Stimulated activated naive CD4-positive, alpha-beta T cell treated with Interleukin-2 at 50 U/mL for 16 hours (primary cell): ENCODE results near the gene POU6F2.

ENCODE experiments used
- DNase-seq: peaks from one replicate; lab custom pipeline; 2025; lab: John Stamatoyannopoulos, UW

The POU6F2 gene

DNA sequence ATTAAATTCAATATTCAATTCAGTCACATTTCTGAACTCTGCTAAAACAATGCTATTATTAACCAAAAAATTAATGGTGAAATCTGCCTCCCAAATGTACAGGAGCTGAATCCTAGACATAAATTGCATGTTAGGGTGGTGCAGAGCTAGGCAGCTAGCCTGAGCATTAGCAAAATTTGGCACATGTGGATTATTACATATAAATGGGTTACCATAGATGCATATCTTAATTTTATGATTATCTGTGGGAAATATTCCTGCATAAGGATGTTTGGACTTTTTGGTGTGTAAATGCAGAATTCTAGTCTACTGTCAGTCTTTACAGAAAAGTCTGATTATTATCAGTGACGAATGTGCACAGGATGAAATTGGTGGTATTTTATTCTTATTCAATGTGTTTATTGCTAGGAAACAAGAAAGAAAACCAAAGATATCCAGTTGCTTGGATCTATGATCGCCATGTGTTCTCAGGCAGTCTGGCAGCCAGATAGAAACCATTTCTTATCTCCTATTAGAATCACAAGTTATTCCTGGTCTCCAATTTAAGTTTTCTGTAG is 150.7 kb downstream of the POU6F2 start:
- DNase-seq: no peak

DNA sequence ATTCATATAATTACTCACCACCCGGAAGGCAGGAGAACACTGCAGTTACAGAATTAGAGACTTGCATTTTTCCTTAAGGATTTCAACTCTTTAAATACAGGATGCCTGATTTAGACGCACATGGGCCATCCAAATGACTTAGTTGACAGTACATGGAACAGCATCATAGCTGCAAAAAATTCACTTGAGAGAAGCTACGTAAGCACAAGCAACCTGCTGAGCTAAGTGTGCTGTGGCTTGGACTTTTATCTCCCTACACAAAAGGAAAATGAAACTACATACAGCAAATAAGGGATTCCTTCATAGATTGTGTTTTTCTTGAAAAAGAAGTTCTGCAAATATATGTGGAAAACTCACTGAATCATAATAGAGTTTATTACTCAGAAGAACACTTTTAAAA is 152.6 kb downstream of the POU6F2 start:
- DNase-seq: no peak

DNA sequence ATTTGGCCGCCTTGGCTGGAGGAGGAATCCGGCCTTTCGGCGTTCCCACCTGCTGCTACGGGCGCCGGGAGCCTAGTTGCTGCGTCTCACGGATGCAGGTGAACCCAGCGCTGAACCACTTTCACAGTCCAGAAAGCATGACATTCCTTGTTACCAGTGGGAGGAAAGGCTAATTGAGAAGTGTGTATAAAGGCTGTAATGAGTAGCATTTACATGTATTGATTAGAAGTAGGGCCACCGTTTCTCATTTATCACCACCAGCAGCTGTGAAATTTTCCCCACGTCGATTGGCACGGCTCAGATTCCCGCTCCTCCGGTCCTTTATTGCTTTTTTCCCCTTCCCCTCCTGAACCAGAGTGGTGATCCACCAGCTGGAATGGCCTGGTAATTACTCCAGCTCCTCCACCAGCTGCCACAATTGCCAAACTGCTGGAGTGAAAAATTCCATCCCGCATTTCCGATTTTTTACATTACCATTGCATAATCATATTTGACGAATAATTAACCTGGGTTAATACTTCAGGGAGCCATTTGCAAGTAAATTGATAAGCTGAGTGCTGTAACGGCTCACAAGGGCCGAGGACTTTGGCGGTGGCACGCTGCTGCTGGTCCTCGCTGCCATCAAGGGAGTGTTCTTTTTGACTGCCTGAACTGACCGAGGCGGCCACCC is 153.3 kb downstream of the POU6F2 start:
- no peak for DNase-seq

DNA sequence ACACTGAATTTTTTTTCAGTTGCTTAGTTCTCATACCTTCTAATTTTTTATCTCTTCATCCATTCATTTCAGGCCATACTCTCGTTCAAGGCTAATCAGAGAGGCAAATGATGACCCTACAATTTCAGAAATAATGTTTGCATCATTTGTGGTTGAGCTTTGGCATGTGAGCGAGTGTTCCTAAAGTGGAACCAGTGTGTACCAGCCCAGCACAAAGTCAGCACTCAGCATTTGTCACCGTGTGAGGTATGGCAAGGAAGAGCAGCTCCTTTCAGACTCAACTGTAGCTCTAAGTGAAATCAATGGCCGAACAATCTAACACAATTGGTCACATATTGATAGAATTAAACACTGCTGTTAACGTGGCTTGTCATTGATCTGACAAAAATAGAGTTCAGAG is 154.6 kb downstream of the POU6F2 start:
- no peak for DNase-seq

DNA sequence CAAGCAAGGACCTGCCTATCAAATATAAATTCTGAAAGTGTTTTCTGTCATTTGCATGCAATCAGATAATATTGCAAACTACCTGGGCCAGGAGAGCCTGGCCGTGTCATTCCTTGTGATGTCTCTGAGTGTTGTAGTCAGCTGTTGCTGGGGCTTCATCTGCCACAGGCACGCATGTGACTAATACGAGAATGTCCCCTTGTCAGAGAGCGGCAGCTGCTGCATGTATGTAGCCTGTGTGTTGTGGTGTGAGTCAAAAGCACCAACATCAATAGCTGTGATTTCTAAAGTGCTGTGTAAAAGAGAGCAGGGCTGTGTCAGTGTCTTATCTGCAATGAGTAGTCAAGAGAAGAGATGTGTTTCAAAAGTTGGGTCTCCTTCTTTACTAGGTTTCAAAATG is 155.4 kb downstream of the POU6F2 start:
- no peak for DNase-seq

DNA sequence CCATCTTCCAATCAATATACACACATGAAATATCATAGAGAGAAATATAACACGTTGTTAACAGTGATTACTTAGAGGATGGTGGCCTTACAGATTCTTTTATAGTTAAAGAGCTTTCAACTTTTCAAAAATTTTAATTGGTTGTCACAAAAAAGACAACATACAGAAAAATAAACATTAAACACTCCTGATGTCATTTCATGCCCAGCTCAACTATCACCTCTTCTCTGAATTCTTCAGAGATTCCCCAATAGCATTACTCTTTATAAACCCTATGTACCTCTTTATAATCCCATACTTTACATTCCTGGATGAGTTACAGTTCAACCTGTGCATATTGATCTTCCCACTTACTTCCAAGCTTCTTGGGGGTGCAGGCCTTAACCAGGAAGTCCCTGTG is 159.8 kb downstream of the POU6F2 start:
- no peak for DNase-seq

DNA sequence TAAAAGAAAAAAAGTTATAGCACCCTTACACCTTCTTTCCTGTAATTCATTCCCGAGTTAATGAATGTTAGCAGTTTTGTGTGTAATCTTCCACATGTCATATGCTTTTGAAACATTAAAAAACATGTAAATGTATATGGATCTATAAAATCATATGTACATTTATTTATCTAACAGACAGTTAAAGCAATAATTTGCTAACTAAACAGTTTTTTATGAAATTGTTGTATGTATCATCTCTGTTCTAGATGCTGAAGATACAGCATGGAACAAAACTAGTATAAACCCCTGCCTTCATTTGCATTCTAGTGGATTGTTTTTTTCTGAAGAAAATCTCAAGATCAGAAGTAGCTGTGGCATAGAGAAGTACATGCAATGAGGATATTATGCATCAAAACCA is 165.0 kb downstream of the POU6F2 start:
- no peak for DNase-seq

DNA sequence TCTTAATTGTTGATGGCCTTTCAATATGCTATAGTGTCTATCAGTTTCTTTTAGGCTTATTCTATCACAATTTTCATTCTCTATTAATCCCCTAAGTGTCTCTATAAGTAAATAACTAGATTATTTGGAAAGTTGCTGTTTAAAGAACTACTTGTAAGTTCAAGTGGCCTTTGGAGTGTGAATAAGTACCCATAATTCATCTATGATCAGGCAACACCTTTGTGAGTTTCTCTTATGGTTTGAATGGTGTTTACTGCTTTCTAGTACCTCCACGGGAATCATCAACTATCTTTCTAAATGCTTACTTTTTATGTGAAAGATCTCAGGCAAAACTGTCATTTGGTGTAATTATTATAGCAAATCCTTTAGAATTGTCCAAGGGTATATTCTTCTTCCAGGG is 166.7 kb downstream of the POU6F2 start:
- DNase-seq: no peak

DNA sequence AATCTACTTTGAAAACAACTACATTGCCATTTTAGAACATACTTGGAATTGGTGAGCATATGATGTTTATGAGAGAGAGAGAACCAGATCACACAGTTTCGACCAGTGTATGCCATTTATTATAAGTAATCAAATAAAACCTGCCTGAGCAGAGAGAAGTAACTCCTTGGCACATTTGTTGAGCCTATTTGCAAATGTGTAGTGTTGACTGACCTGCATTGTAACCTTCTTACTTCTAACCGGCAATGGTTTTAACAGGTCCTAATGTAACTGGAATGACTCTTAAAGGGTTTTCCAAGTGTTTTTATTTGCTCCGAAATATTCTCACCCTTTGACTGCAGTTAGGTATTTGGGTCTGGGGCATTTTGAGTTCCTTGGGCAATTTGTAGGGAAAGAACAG is 167.6 kb downstream of the POU6F2 start:
- DNase-seq: no peak

DNA sequence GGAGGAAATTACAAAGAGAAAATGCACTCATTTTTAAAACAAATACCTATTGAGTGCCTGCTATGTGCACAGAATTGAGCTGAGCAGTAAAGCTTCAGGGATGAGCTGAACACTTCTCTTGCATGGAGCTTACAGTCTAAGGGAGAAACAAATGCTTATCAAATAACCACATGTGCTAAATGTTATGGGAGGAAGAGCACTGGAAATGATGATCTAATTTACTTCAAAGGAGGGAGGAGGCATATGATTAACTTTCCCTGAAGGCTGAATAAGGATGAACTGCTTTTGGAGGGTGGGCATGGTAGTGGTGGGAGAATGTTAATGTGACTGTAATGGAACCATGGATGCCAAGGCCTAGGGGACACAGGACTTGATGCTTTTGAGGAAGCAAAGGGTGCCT is 168.2 kb downstream of the POU6F2 start:
- no peak for DNase-seq

DNA sequence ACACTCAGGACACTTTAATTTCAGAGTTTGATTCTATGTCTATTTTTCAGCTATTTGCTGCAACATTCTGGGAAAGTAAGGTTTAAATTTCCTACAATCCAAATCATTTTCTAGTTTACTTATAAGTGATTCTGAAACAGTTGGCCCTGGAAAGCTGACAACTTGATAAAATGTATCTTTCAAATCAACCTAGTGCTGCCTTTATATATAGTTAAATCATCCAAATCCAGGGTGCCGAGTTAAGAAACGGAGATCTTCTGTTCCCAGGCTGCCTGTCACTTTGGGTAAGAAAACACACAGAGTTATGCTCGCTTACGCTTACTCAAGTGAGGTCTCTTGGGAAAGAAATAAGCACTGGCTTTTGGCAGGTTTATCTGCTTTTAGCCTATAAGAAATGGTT is 175.0 kb downstream of the POU6F2 start:
- no peak for DNase-seq

DNA sequence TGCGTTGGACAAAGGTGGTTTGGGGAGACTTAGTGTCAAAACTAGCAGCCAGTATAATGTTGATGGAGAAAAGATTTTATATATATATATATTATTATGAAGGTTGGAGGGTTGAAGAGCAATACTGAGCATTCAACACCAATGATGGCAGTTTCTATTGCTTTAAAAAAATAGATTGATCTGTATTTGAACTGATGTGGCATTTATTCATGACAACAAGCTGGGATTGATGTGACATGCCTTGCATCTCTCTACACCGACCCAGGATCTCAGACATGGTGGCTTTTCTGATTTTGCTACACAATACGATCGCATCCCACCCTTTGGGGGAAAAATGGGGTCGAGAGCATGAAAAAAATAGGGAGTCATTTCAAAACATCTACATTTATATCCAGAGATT is 175.4 kb downstream of the POU6F2 start:
- DNase-seq: no peak

DNA sequence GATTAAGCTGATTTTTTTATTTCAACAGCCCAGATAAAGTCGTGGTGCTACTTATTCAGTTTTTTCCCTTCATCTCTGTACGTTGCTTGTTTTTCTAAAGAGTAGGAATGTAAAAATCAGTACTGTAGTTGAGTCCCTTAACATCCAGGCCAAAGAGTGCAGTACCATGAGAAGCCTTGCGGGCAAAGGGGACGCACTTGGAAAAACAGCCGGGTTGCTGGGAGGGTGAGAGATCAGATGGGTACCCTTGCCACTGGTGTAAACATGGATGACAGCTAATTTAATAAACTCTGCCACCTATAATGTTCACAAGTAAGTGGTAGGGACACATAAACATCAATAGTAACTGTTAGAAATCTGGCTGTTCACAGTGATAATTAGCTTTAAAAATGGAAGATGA is 175.9 kb downstream of the POU6F2 start:
- no peak for DNase-seq

DNA sequence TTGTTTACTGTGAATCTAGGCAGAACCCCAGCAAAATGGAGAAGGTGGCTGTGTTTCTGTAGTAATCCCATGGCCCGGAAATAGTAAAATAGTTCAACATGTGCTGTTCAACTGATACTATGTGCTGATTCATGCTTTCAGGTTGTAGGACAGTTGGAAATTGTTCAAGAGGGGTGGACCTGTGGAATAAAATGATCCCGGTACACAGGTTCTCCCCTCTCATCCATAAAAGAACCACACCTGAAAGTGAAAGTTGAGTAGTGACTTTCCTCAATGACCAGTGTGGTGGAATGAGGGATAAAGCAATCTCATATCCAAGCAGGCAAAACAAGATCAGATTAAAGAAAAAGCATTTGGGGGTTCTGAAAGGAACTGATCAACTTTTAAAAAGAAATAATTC is 177.1 kb downstream of the POU6F2 start:
- DNase-seq: no peak

DNA sequence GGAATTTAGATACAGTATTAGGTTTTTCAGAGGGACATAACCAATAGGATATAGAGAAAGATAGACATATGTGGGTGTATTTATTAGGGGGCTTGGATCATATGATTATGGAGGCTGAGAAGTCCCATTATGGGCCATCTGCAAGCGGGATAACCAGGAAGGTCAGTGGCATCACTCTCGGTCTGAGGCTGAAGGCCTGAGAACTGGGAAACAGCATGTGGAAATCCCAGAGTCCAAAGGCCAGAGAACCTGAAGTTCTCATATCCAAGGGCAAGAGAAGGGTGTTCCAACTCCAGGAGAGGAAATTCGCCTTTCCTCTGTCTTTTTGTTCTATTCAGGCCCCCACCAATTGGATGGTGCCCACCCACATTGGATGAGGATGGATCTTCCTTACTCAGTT is 180.7 kb downstream of the POU6F2 start:
- DNase-seq: no peak

DNA sequence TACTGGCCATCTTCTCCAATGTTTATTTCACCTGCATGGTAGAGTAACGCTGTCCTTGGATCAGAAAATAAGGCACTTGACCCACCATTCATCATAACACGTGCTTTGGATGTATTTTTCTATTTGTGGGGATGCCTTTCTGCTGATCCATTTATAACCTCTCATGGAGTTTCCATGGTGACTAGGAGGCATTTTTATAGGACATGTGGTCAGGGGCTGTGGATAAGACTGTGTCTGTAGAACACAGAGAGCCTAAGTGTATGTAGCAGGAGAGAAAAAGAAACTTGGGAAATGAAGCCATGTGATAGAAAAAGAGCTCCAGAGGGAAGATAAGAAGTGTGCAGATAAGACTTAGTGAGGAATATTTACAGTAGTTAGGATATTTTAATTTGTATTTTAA is 184.2 kb downstream of the POU6F2 start:
- no peak for DNase-seq

DNA sequence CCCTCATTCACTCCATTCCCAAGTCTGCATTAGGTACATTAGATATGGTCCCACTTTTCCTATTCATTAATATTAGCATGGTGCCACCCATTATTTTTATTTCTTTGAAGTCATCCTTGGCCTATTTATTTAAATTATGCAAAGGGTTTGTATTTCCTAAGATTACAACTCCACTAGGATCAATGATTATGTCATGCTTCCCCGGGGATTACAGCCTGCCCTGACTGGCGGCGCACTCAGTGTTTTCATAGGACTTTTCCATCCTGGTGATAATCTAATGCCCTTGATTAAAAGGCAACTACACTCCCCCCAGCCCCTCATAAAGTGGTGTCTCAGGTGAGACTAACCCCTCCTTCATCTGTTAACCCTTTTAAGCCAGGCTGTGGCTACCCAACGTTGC is 187.2 kb downstream of the POU6F2 start:
- DNase-seq: no peak

DNA sequence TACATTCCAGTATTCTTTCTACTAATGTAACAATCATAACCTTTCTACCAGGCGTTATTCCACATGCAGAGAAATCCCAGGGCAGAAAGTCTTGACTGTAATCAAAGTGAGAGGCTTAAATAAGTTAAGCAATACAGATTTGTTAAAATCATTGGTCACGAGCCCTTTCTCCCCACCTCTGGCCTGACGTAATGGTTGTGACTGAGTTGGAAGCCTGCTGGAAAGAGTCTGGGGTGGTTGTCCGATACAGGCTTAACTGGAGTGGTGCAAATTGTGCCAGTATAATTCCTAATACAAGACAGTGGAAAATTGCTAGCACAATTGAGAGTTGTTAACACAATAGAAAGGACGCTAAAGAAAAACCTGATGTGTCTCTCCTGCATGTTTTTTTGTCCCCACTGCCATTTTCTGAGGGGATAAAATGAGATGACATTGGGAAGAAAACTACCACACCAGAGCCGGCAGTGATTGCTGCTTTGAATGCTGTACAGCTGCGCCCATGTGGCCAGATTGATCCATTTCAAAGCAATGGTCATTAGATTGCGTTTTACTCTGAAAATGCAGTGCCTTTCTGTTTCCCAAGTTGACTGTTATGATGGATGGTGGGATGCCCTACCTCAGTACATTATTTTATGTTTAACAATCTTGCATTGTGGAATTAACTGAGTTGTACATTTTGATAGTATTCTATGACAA is 190.8 kb downstream of the POU6F2 start:
- DNase-seq: no peak

DNA sequence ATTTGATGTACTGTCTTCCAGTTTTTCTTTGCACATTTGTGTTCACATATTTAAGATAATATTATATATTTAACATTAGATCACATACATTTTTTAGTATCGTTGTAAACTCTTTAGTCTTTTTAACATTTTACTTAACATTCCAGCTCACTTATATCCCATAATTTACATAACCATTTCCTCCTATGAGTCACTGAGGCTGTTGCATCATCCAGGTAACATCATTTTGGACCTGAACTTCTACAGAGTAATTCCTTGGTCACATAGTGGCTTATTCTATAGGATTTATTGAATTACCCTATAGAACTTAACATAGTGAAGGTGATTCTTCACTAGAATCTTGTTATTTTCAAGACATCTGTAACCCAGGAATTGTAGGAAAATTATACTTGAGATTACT is 194.4 kb downstream of the POU6F2 start:
- DNase-seq: no peak

DNA sequence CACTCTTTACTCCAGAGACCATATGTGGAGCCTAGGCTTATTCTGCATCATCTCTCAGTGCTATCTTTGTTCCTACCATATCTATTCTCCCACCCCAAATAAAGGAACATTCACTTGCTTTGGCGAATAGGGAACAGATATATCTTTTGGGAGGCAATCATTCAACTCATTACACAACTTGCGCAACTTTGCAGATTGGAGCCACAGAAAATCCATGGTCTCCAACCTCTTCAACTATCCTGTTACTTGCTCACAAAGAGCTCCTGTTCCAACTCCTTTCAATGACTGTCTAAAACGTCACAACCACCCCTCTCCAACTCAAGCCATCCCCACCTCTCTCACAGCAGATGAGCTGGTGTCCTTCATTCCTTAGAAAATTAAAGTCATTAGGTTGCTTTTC is 203.7 kb downstream of the POU6F2 start:
- no peak for DNase-seq

DNA sequence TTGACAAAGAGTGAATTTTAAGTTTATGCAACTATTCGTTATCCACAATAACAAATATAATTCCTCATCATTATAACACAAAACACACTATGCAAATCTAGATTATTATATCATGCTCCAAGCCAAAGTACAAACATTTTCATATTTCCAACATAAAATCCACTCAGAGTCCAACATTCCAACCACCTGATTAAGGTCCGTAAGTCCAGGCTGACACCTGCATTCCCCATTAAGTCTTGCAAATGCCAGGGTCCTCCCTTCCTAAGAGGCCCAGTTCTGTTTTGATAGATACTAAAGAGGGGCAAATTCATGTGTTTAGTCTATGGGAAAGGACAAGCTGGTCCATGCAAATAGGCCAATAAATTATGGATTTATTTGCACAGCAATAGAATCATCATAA is 206.1 kb downstream of the POU6F2 start:
- DNase-seq: no peak

DNA sequence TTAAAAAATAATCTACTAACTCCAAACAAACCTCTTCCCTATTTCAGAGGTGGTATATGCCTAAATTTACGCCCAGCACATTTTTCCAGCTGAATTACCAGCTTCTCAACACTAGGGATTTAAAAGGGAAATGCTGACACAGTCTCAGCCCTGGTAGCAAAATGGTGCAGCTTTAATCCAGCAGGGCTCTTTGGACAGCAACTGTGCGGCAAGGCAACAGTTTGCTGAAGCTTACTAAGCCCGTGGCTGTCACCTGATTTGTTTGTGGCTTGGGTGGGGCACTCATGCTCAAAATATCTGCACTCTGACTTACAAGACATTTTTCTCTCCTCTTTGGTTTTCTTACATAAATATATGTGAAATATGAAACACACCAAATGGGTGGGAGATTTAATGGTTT is 206.7 kb downstream of the POU6F2 start:
- DNase-seq: no peak

DNA sequence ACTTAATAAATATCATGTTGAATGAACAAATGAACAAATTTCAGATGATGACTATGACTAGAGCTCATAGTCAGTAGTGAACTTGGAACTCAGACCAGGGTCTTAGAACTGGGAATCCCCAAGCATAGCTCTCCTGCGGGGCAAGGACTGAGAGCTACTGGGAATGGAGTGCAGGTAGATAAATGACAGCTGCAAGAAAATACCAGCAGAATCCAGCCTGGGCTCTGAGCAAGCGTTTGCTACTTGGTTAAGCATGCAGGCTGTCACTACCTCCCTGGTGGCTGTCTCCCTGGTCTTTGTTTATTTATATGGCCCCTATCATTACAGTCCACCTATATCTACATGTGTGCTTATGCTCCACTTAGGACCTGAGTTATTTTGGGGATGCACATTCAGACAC is 208.4 kb downstream of the POU6F2 start:
- DNase-seq: no peak

DNA sequence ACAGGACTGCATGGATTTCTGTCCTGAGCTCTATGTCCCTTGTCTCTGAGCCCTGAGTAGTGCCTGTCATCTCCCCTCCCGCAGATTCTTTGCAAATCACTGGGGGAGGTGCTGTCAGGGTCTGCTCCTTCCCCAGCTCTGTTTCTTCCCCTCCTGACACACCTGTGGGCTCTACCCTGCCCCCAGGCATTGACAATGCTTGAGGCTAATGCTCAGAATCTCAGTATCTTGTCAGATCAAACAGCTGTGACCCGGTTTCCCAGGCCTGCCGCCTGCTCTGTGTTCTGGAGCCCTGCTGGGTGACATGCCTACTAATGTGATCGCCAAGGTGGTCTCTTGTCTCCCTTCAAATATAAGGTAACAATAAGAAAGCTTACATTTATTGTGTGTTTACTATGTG is 209.0 kb downstream of the POU6F2 start:
- DNase-seq: no peak
